ENCODE data around the gene DPP6.

Gene DPP6

GRCh38 chr7:154876516-154876915, 824.3 kb downstream of the DPP6 start:
- no peak overlapping the region for H3K27ac ChIP-seq
- no peak for TF ChIP-seq CTCF (conservative IDR thresholded peaks at IDR 0.05)

GRCh38 chr7:154877031-154877430, 824.8 kb downstream of the DPP6 start:
- H3K27ac ChIP-seq = no peak overlapping the region
- TF ChIP-seq CTCF (conservative IDR thresholded peaks at IDR 0.05) = no peak

DNA sequence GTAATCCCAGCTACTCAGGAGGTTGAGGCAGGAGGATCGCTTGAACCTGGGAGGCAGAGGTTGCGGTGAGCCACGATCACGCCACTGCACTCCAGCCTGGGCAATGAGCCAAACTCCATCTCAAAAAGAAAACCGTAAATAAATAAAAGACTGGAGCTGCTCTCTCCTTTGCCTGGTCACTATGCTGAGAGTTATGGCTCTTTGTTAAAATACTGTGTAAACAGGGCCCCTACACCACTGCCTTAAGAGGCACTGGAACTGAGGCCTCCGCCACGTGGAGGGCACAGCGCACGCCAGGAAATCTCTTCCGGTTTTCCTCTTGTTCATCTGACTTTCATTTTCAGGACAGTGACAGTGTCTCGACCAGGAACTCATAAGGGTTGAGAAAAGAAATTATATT, 827.4 kb downstream of the DPP6 start:
- peak overlapping the region; percentile 45 for H3K27ac ChIP-seq
- TF ChIP-seq CTCF (conservative IDR thresholded peaks at IDR 0.05) = no peak

- H3K27ac ChIP-seq = peak overlapping the region; percentile 45
- TF ChIP-seq CTCF (conservative IDR thresholded peaks at IDR 0.05) = no peak
These were observed 828.3 kb downstream of the DPP6 start for GRCh38 chr7:154880513-154880912.

GRCh38 chr7:154881026-154881425, 828.8 kb downstream of the DPP6 start:
- peak overlapping the region; percentile 45; the same call in 1 of the 2 replicates for H3K27ac ChIP-seq
- TF ChIP-seq CTCF (conservative IDR thresholded peaks at IDR 0.05) = no peak

- no peak overlapping the region for H3K27ac ChIP-seq
- no peak for TF ChIP-seq CTCF (conservative IDR thresholded peaks at IDR 0.05)
These were observed 829.3 kb downstream of the DPP6 start for GRCh38 chr7:154881526-154881925.

- H3K27ac ChIP-seq = no peak overlapping the region
- TF ChIP-seq CTCF (conservative IDR thresholded peaks at IDR 0.05) = no peak
These were observed 830.8 kb downstream of the DPP6 start for GRCh38 chr7:154882931-154883474.

Measured in VCaP (cell line).